HL-60/S4 treated with phorbol 12-myristate 13-acetate at 8.2 ng/mL for 4 days and 3 days (cell line): ENCODE results near the gene IFNW1.
"Not testable (repeated sequence)": the region's sequence is repeated elsewhere in the genome, so short reads cannot be mapped to it uniquely, and the experiment has no call there.

ENCODE experiments used
- in situ Hi-C: fragments of 300-500 bp; cut with MboI; formaldehyde crosslinking; loops from 2 replicates; pipeline ENCODE4 v1.15.0; 2022; ENCODE audit warnings: low sequenced_read_pairs

Gene IFNW1

GRCh38 chr9:21141427-21141882 lies at the start of gene IFNW1:
IFNW1 (minus strand) TSS chr9:21141832; CDS start chr9:21141570, 262 bp downstream.
- in situ Hi-C loops: no loop called here

- in situ Hi-C loops: not testable (repeated sequence)
Measured at GRCh38 chr9:21187487-21187886, 45.9 kb upstream of the IFNW1 start, which contains the start of gene IFNA4. IFNA4 (minus strand) TSS chr9:21187587; CDS start chr9:21187531, 56 bp downstream.

- in situ Hi-C loops: not testable (repeated sequence)
Measured at GRCh38 chr9:21182810-21183736, 41.4 kb upstream of the IFNW1 start.

GRCh38 chr9:21174671-21175070 lies 33.0 kb upstream of the IFNW1 start:
- in situ Hi-C loops: no loop called here

GRCh38 chr9:21172156-21172555 lies 30.5 kb upstream of the IFNW1 start:
- in situ Hi-C loops: no loop called here

GRCh38 chr9:21171351-21171750 lies 29.7 kb upstream of the IFNW1 start:
- in situ Hi-C loops: no loop called here

GRCh38 chr9:21166560-21166959 lies 24.9 kb upstream of the IFNW1 start, which contains the start of gene IFNA21:
IFNA21 (minus strand) TSS chr9:21166660; CDS start chr9:21166612, 48 bp downstream.
- in situ Hi-C loops: not testable (repeated sequence)

- in situ Hi-C loops: no loop called here
Measured at GRCh38 chr9:21165516-21165915, 23.9 kb upstream of the IFNW1 start.

GRCh38 chr9:21160178-21160577 lies 18.5 kb upstream of the IFNW1 start:
- in situ Hi-C loops: no loop called here

- in situ Hi-C loops: no loop called here
Measured at GRCh38 chr9:21155501-21155900, 13.9 kb upstream of the IFNW1 start.

- in situ Hi-C loops: no loop called here
Measured at GRCh38 chr9:21154018-21154608, 12.5 kb upstream of the IFNW1 start.

GRCh38 chr9:21153336-21154017 lies 11.8 kb upstream of the IFNW1 start:
- in situ Hi-C loops: no loop called here

- in situ Hi-C loops: no loop called here
Measured at GRCh38 chr9:21144603-21145002, 3.0 kb upstream of the IFNW1 start.

GRCh38 chr9:21137020-21137419 lies 4.6 kb downstream of the IFNW1 start:
- in situ Hi-C loops: no loop called here

- in situ Hi-C loops: no loop called here
Measured at GRCh38 chr9:21135736-21136135, 5.9 kb downstream of the IFNW1 start.

- in situ Hi-C loops: not testable (repeated sequence)
Measured at GRCh38 chr9:21128186-21128585, 13.4 kb downstream of the IFNW1 start.

- in situ Hi-C loops: no loop called here
Measured at GRCh38 chr9:21121595-21122251, 19.9 kb downstream of the IFNW1 start.

GRCh38 chr9:21121079-21121478 lies 20.6 kb downstream of the IFNW1 start:
- in situ Hi-C loops: no loop called here

GRCh38 chr9:21119093-21119770 lies 22.4 kb downstream of the IFNW1 start:
- in situ Hi-C loops: no loop called here

- in situ Hi-C loops: no loop called here
Measured at GRCh38 chr9:21114311-21114710, 27.3 kb downstream of the IFNW1 start.
